ENCODE measurements around the gene MYH13. TPM values are rescaled to one million over a fixed set of nuclear protein-coding genes. Genes with fewer than 3 reads are reported as not detected.

The MYH13 gene
- total RNA-seq, 1 experiment from 2014 or later, result not detected

- Mint-ChIP-seq H3K4me3 (no peak overlapping the region), H3K4me1 (peaks cover 26% of the 10 kb centered on the region), H3K27ac (0 out of 2 replicates have a peak overlapping the region, but pooled peaks have one; percentile 33), H3K27me3 (ENCODE audit: low read depth) (no peaks in the 10 kb centered on the region; the same call in none of the 2 replicates), H3K36me3 (peaks cover 10% of the 10 kb centered on the region), H3K9me3 (peaks cover 32% of the 10 kb centered on the region)
- no peak for ATAC-seq
- ChIA-PET POLR2A (interaction anchor here (0.7 kb wide), 1 partner anchor 352 kb away, joined by 3 read pairs; no protein-coding TSS in a partner anchor), CTCF (interaction anchor here (0.8 to 2.1 kb wide), 5 partner anchors 9 to 79 kb away, joined by 3 to 15 read pairs (median 4); no protein-coding TSS in a partner anchor)
- no peak for DNase-seq (ENCODE audit: low spot score)
- TF ChIP-seq NR3C1 (CRISPR knock-in tag; conservative IDR thresholded peaks at IDR 0.05; ENCODE audit: low read depth) (no peak), CREB1 (CRISPR knock-in tag; IDR thresholded peaks at IDR 0.05) (no peak), ZNF219 (CRISPR knock-in tag; IDR thresholded peaks at IDR 0.05; ENCODE audit: borderline replicate concordance) (no peak), ZNF263 (CRISPR knock-in tag; IDR thresholded peaks at IDR 0.05; ENCODE audit: low read depth) (no peak), IRF2 (CRISPR knock-in tag; IDR thresholded peaks at IDR 0.05; ENCODE audit: borderline replicate concordance, low read depth) (no peak), ZNF532 (CRISPR knock-in tag; IDR thresholded peaks at IDR 0.05; ENCODE audit: borderline replicate concordance) (no peak), SMAD3 (CRISPR knock-in tag; IDR thresholded peaks at IDR 0.05; ENCODE audit: borderline replicate concordance) (no peak), FOXP1 (CRISPR knock-in tag; IDR thresholded peaks at IDR 0.05; ENCODE audit: borderline replicate concordance) (no peak), ZNF396 (CRISPR knock-in tag; IDR thresholded peaks at IDR 0.05; ENCODE audit: borderline replicate concordance) (no peak), ATF3 (CRISPR knock-in tag; conservative IDR thresholded peaks at IDR 0.05) (no peak), ZNF512 (CRISPR knock-in tag; IDR thresholded peaks at IDR 0.05; ENCODE audit: borderline replicate concordance) (no peak), TCF7 (CRISPR knock-in tag; IDR thresholded peaks at IDR 0.05; ENCODE audit: low read depth) (no peak), USF1 (CRISPR knock-in tag; IDR thresholded peaks at IDR 0.05) (no peak), NFATC4 (CRISPR knock-in tag; IDR thresholded peaks at IDR 0.05) (no peak), ZNF425 (CRISPR knock-in tag; conservative IDR thresholded peaks at IDR 0.05) (no peak), ZBTB21 (CRISPR knock-in tag; IDR thresholded peaks at IDR 0.05; ENCODE audit: borderline replicate concordance) (no peak)
These were observed 67.4 kb downstream of the MYH13 start for GRCh38 chr17:10305398-10305797.
